ENCODE results near the gene BCORL1.

- TF ChIP-seq, protein P1, sequence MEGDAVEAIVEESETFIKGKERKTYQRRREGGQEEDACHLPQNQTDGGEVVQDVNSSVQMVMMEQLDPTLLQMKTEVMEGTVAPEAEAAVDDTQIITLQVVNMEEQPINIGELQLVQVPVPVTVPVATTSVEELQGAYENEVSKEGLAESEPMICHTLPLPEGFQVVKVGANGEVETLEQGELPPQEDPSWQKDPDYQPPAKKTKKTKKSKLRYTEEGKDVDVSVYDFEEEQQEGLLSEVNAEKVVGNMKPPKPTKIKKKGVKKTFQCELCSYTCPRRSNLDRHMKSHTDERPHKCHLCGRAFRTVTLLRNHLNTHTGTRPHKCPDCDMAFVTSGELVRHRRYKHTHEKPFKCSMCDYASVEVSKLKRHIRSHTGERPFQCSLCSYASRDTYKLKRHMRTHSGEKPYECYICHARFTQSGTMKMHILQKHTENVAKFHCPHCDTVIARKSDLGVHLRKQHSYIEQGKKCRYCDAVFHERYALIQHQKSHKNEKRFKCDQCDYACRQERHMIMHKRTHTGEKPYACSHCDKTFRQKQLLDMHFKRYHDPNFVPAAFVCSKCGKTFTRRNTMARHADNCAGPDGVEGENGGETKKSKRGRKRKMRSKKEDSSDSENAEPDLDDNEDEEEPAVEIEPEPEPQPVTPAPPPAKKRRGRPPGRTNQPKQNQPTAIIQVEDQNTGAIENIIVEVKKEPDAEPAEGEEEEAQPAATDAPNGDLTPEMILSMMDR (IDR thresholded peaks at IDR 0.05; ENCODE audit: poor library complexity): no peak
- TF ChIP-seq EZH2 (IDR thresholded peaks at IDR 0.05; ENCODE audit: borderline replicate concordance) (no peak), EZH2phosphoT487 (IDR thresholded peaks at IDR 0.05; ENCODE audit: low read depth, severe bottlenecking, unreplicated experiment) (no peak)
These were observed 49.6 kb upstream of the BCORL1 start for GRCh38 chrX:129932821-129933321.

Data from hepatocyte (in vitro differentiated cells).